GM23338 (cell line): ENCODE data around the gene EXOC7. TPM values are rescaled to one million over a fixed set of nuclear protein-coding genes. Genes with fewer than 3 reads are reported as not detected.

ENCODE experiments used
- ATAC-seq: fragments of 200-7000 bp; cut with Tn5 transposase; 3 replicates; pipeline ENCODE4 v1.9.1; 2020
- DNase-seq: peaks from one replicate; pipeline ENCODE4 v3.0.0-alpha.2; 2015; ENCODE audit warnings: low spot score
- H2AFZ ChIP-seq: fragments of 200-600 bp; sonication (generic); 2 replicates; pipeline ENCODE4 v1.8.0; 2016; ENCODE audit warnings: antibody characterized with exemption, mild to moderate bottlenecking, moderate library complexity
- H3F3A ChIP-seq: fragments of 200-600 bp; sonication (generic); replicated peaks from 2 replicates; pipeline ENCODE4 v1.8.0; 2017; ENCODE audit warnings: antibody characterized with exemption, mixed run types, low read depth
- H3K27ac ChIP-seq: fragments of 200-600 bp; sonication (generic); 2 replicates; pipeline ENCODE4 v1.6.1; 2016; ENCODE audit warnings: low read depth
- H3K27me3 ChIP-seq: fragments of 200-600 bp; sonication (generic); 2 replicates; pipeline ENCODE4 v1.8.0; 2016; ENCODE audit warnings: mild to moderate bottlenecking, mixed run types, moderate library complexity; ENCODE audit not compliant: insufficient read depth
- H3K36me3 ChIP-seq: fragments of 200-600 bp; sonication (generic); 2 replicates; pipeline ENCODE4 v1.8.0; 2016; ENCODE audit warnings: mild to moderate bottlenecking; ENCODE audit not compliant: insufficient read depth
- H3K4me1 ChIP-seq: fragments of 200-600 bp; sonication (generic); 2 replicates; pipeline ENCODE4 v1.8.0; 2016; ENCODE audit warnings: mild to moderate bottlenecking, moderate library complexity; ENCODE audit not compliant: insufficient read depth
- H3K4me2 ChIP-seq: fragments of 200-600 bp; sonication (generic); 2 replicates; pipeline ENCODE4 v1.7.1; 2017; ENCODE audit warnings: mixed run types
- H3K4me3 ChIP-seq: fragments of 200-600 bp; sonication (generic); 2 replicates; pipeline ENCODE4 v1.6.1; 2016; ENCODE audit warnings: mixed run types
- H3K79me2 ChIP-seq: fragments of 200-600 bp; sonication (generic); replicated peaks from 2 replicates; pipeline ENCODE4 v1.8.0; 2017; ENCODE audit warnings: mild to moderate bottlenecking; ENCODE audit not compliant: insufficient read depth
- H3K9me2 ChIP-seq: fragments of 200-600 bp; sonication (generic); 2 replicates; pipeline ENCODE4 v1.8.0; 2017; ENCODE audit not compliant: insufficient read depth
- H4K20me1 ChIP-seq: fragments of 200-600 bp; sonication (generic); replicated peaks from 2 replicates; pipeline ENCODE4 v1.8.0; 2017; ENCODE audit warnings: mild to moderate bottlenecking; ENCODE audit not compliant: insufficient read depth
- H3K27ac Mint-ChIP-seq: 2 replicates; pipeline ENCODE4 v1.8.0; 2020; ENCODE audit warnings: inconsistent platforms, mild to moderate bottlenecking, moderate library complexity, mixed read lengths
- H3K27me3 Mint-ChIP-seq: 3 replicates; pipeline ENCODE4 v1.8.0; 2022; ENCODE audit warnings: low read depth, mild to moderate bottlenecking, moderate library complexity, mixed read lengths, inconsistent platforms; ENCODE audit not compliant: insufficient read depth, poor library complexity
- H3K36me3 Mint-ChIP-seq: 3 replicates; pipeline ENCODE4 v1.8.0; 2021; ENCODE audit warnings: low read depth, mild to moderate bottlenecking, inconsistent platforms, moderate library complexity, mixed read lengths
- H3K4me1 Mint-ChIP-seq: 3 replicates; pipeline ENCODE4 v1.8.0; 2020; ENCODE audit warnings: mild to moderate bottlenecking, inconsistent platforms, mixed read lengths
- H3K4me3 Mint-ChIP-seq: 3 replicates; pipeline ENCODE4 v1.8.0; 2021; ENCODE audit warnings: moderate library complexity, mild to moderate bottlenecking, inconsistent platforms, mixed read lengths
- H3K9me3 Mint-ChIP-seq: 3 replicates; pipeline ENCODE4 v1.8.0; 2020; ENCODE audit warnings: moderate library complexity, mild to moderate bottlenecking, inconsistent platforms, mixed read lengths
- EZH2 ChIP-seq: fragments of 200-600 bp; sonication (generic); IDR thresholded peaks from one replicate; pipeline ENCODE4 v1.8.0; 2017; ENCODE audit warnings: antibody characterized with exemption, mild to moderate bottlenecking, low read depth; ENCODE audit not compliant: unreplicated experiment
- EZH2phosphoT487 ChIP-seq: fragments of 200-600 bp; sonication (generic); IDR thresholded peaks from one replicate; pipeline ENCODE4 v1.8.1; 2018; ENCODE audit warnings: antibody characterized with exemption; ENCODE audit not compliant: unreplicated experiment
- JUNB ChIP-seq: IDR thresholded peaks from one replicate; pipeline ENCODE4 v1.6.1; 2016; ENCODE audit warnings: antibody characterized with exemption; ENCODE audit not compliant: unreplicated experiment
- ZNF114 ChIP-seq: fragments of 250-450 bp; sonication (Bioruptor Pico); IDR thresholded peaks from 2 replicates; pipeline ENCODE4 v1.5.0; 2020; ENCODE audit warnings: mild to moderate bottlenecking, moderate library complexity
- ZNF331 ChIP-seq: fragments of 250-450 bp; sonication (Bioruptor Pico); IDR thresholded peaks from 2 replicates; pipeline ENCODE4 v1.5.0; 2020; ENCODE audit warnings: low read depth, mild to moderate bottlenecking, moderate library complexity
- polyA plus RNA-seq: library from polyadenylated mRNA; unstranded; fragments of >200 nt; fragmentation: Nextera tagmentation; extraction: Ambion mirVana; gene quantifications from 2 replicates; pipeline ENCODE4 v1.2.1, GENCODE V29; 2016
- total RNA-seq: library from RNA; depleted of rRNA; stranded (reverse); fragments of >200 nt; shearing (Covaris generic); gene quantifications from 2 replicates; pipeline ENCODE4 v1.2.3, GENCODE V29; 2014
- TF ChIP-seq, protein P1 (sequence below): IDR thresholded peaks from 2 replicates; pipeline ENCODE4 v1.6.1; 2016; ENCODE audit warnings: antibody characterized with exemption
- TF ChIP-seq, protein P2 (sequence below): IDR thresholded peaks from one replicate; pipeline ENCODE4 v1.6.1; 2018; ENCODE audit warnings: antibody characterized with exemption; ENCODE audit not compliant: unreplicated experiment
- TF ChIP-seq, protein P3 (sequence below): fragments of 250-450 bp; sonication (Bioruptor Pico); IDR thresholded peaks from 2 replicates; pipeline ENCODE4 v1.5.0; 2020; ENCODE audit warnings: mild to moderate bottlenecking, moderate library complexity

Gene EXOC7
- total and polyA plus RNA-seq, 2 experiments from 2014 or later = 75.4 to 77.4 TPM

DNA sequence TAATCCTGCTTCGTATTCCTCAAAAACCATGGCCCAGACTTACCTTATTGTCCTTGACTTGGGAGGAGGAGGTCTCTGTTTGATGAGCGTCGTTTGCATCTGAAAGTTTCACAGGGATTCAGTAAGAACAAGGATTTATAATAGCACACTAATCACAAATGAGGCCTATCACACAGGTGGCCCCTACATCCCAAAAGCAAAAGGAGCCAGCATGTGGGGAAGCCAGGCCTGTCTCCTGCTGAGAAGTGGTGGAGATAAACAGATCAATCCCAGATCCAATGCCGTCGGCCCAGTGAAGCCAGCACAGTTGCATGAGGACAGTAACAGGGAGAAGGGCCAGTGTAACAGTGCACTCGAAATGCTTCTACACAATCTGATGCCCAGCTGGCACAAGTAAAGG lies 63.2 kb downstream of the EXOC7 start:
- Histone ChIP-seq H3K79me2 (no peaks in the 10 kb centered on the region), H3K4me2 (no peak overlapping the region), H3K27ac (no peak overlapping the region; the same call in 1 of the 2 replicates), H3K9me2 (no peaks in the 10 kb centered on the region), H3K4me3 (no peak overlapping the region), H3K4me1 (peaks cover 10% of the 10 kb centered on the region), H3K27me3 (no peaks in the 10 kb centered on the region), H3K36me3 (peaks cover 39% of the 10 kb centered on the region), H3F3A (peaks cover 22% of the 10 kb centered on the region), H2AFZ (no peak overlapping the region), H4K20me1 (no peaks in the 10 kb centered on the region; the same call in none of the 2 replicates)
- Mint-ChIP-seq H3K9me3 (no peaks in the 10 kb centered on the region), H3K27ac (peak overlapping the region; percentile 74; the same call in 1 of the 2 replicates), H3K4me1 (peaks cover 26% of the 10 kb centered on the region), H3K36me3 (peaks cover 65% of the 10 kb centered on the region), H3K4me3 (no peak overlapping the region), H3K27me3 (peaks cover 3% of the 10 kb centered on the region)
- DNase-seq (no peak), ATAC-seq (peak; percentile 21; the same call in 2 of the 3 replicates)
- TF ChIP-seq ZNF114 (no peak), JUNB (no peak)
- TF ChIP-seq, protein P1, sequence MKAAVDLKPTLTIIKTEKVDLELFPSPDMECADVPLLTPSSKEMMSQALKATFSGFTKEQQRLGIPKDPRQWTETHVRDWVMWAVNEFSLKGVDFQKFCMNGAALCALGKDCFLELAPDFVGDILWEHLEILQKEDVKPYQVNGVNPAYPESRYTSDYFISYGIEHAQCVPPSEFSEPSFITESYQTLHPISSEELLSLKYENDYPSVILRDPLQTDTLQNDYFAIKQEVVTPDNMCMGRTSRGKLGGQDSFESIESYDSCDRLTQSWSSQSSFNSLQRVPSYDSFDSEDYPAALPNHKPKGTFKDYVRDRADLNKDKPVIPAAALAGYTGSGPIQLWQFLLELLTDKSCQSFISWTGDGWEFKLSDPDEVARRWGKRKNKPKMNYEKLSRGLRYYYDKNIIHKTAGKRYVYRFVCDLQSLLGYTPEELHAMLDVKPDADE = no peak

DNA sequence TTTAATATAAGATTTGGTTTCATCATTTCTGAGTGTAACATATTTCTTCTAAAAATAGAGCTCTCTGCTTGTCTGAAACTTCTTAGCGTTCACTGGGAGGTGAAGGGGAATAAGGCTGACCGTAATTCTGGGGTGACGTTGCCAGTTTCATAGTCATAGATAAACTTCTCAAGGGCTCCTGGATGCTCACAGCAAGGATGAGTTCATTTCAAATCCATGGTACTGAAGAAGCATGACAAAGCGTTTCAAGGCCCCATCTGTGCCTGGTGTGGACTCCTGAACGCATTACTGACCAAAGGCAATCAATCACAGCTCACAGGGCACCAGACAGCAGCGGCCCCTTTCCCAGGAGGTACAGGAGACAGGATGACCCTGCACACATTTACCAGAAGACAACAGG lies 64.5 kb downstream of the EXOC7 start:
- Mint-ChIP-seq H3K36me3 (peaks cover 53% of the 10 kb centered on the region), H3K27ac (peak overlapping the region; percentile 72; the same call in 1 of the 2 replicates), H3K4me3 (no peak overlapping the region), H3K4me1 (peaks cover 26% of the 10 kb centered on the region), H3K9me3 (no peaks in the 10 kb centered on the region), H3K27me3 (peaks cover 5% of the 10 kb centered on the region)
- Histone ChIP-seq H4K20me1 (no peaks in the 10 kb centered on the region; the same call in none of the 2 replicates), H3K79me2 (no peaks in the 10 kb centered on the region), H3K27ac (0 out of 2 replicates have a peak overlapping the region, but pooled peaks have one; percentile 72), H3K4me3 (no peak overlapping the region), H3K36me3 (peaks cover 31% of the 10 kb centered on the region), H3K4me1 (peaks cover 10% of the 10 kb centered on the region), H3K4me2 (no peak overlapping the region), H2AFZ (no peak overlapping the region), H3F3A (peaks cover 18% of the 10 kb centered on the region), H3K9me2 (no peaks in the 10 kb centered on the region), H3K27me3 (no peaks in the 10 kb centered on the region)
- ATAC-seq = no peak
- DNase-seq = no peak
- TF ChIP-seq, protein P2, sequence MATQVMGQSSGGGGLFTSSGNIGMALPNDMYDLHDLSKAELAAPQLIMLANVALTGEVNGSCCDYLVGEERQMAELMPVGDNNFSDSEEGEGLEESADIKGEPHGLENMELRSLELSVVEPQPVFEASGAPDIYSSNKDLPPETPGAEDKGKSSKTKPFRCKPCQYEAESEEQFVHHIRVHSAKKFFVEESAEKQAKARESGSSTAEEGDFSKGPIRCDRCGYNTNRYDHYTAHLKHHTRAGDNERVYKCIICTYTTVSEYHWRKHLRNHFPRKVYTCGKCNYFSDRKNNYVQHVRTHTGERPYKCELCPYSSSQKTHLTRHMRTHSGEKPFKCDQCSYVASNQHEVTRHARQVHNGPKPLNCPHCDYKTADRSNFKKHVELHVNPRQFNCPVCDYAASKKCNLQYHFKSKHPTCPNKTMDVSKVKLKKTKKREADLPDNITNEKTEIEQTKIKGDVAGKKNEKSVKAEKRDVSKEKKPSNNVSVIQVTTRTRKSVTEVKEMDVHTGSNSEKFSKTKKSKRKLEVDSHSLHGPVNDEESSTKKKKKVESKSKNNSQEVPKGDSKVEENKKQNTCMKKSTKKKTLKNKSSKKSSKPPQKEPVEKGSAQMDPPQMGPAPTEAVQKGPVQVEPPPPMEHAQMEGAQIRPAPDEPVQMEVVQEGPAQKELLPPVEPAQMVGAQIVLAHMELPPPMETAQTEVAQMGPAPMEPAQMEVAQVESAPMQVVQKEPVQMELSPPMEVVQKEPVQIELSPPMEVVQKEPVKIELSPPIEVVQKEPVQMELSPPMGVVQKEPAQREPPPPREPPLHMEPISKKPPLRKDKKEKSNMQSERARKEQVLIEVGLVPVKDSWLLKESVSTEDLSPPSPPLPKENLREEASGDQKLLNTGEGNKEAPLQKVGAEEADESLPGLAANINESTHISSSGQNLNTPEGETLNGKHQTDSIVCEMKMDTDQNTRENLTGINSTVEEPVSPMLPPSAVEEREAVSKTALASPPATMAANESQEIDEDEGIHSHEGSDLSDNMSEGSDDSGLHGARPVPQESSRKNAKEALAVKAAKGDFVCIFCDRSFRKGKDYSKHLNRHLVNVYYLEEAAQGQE = no peak
- TF ChIP-seq EZH2phosphoT487 (no peak), ZNF331 (CRISPR knock-in tag) (no peak), JUNB (no peak), ZNF114 (no peak), EZH2 (no peak)
- TF ChIP-seq, protein P1 = no peak
- TF ChIP-seq, protein P3, sequence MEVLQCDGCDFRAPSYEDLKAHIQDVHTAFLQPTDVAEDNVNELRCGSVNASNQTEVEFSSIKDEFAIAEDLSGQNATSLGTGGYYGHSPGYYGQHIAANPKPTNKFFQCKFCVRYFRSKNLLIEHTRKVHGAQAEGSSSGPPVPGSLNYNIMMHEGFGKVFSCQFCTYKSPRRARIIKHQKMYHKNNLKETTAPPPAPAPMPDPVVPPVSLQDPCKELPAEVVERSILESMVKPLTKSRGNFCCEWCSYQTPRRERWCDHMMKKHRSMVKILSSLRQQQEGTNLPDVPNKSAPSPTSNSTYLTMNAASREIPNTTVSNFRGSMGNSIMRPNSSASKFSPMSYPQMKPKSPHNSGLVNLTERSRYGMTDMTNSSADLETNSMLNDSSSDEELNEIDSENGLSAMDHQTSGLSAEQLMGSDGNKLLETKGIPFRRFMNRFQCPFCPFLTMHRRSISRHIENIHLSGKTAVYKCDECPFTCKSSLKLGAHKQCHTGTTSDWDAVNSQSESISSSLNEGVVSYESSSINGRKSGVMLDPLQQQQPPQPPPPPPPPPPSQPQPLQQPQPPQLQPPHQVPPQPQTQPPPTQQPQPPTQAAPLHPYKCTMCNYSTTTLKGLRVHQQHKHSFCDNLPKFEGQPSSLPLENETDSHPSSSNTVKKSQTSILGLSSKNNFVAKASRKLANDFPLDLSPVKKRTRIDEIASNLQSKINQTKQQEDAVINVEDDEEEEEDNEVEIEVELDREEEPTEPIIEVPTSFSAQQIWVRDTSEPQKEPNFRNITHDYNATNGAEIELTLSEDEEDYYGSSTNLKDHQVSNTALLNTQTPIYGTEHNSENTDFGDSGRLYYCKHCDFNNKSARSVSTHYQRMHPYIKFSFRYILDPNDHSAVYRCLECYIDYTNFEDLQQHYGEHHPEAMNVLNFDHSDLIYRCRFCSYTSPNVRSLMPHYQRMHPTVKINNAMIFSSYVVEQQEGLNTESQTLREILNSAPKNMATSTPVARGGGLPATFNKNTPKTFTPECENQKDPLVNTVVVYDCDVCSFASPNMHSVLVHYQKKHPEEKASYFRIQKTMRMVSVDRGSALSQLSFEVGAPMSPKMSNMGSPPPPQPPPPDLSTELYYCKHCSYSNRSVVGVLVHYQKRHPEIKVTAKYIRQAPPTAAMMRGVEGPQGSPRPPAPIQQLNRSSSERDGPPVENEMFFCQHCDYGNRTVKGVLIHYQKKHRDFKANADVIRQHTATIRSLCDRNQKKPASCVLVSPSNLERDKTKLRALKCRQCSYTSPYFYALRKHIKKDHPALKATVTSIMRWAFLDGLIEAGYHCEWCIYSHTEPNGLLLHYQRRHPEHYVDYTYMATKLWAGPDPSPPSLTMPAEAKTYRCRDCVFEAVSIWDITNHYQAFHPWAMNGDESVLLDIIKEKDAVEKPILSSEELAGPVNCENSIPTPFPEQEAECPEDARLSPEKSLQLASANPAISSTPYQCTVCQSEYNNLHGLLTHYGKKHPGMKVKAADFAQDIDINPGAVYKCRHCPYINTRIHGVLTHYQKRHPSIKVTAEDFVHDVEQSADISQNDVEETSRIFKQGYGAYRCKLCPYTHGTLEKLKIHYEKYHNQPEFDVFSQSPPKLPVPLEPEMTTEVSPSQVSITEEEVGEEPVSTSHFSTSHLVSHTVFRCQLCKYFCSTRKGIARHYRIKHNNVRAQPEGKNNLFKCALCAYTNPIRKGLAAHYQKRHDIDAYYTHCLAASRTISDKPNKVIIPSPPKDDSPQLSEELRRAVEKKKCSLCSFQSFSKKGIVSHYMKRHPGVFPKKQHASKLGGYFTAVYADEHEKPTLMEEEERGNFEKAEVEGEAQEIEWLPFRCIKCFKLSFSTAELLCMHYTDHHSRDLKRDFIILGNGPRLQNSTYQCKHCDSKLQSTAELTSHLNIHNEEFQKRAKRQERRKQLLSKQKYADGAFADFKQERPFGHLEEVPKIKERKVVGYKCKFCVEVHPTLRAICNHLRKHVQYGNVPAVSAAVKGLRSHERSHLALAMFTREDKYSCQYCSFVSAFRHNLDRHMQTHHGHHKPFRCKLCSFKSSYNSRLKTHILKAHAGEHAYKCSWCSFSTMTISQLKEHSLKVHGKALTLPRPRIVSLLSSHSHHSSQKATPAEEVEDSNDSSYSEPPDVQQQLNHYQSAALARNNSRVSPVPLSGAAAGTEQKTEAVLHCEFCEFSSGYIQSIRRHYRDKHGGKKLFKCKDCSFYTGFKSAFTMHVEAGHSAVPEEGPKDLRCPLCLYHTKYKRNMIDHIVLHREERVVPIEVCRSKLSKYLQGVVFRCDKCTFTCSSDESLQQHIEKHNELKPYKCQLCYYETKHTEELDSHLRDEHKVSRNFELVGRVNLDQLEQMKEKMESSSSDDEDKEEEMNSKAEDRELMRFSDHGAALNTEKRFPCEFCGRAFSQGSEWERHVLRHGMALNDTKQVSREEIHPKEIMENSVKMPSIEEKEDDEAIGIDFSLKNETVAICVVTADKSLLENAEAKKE (CRISPR knock-in tag) = no peak
